Liver (tissue), 9 donors: ENCODE data around the gene ZNF133. TPM values are rescaled to one million over a fixed set of nuclear protein-coding genes. Genes with fewer than 3 reads are reported as not detected.

Source experiments
- DNase-seq: peaks from one replicate; pipeline ENCODE4 v3.0.0-alpha.2; 2017; ENCODE audit warnings: low spot score
- H3K27ac ChIP-seq, 2 donors: one replicate each; pipeline ENCODE4 v1.7.0; 2013; ENCODE audit warnings: inconsistent platforms in 2 of 2, low read length in 2 of 2, control low read depth in 1 of 2, low read depth in 1 of 2, mild to moderate bottlenecking in 1 of 2
- H3K27me3 ChIP-seq, 4 donors: one replicate each; pipeline versions ENCODE4 v1.6.1 to v1.7.0; 2013; ENCODE audit warnings: low read length in 3 of 4, inconsistent platforms in 1 of 4, mild to moderate bottlenecking in 1 of 4, moderate library complexity in 1 of 4; ENCODE audit not compliant: control insufficient read depth in 4 of 4, insufficient read depth in 4 of 4
- H3K36me3 ChIP-seq, 4 donors: one replicate each; pipeline versions ENCODE4 v1.6.1 to v1.7.0; 2013; ENCODE audit warnings: low read length in 3 of 4, mild to moderate bottlenecking in 3 of 4, low read depth in 1 of 4, moderate library complexity in 1 of 4; ENCODE audit not compliant: control insufficient read depth in 4 of 4, insufficient read depth in 3 of 4
- H3K4me1 ChIP-seq, 4 donors: one replicate each; pipeline versions ENCODE4 v1.6.1 to v1.7.0; 2013; ENCODE audit warnings: low read length in 3 of 4, mild to moderate bottlenecking in 3 of 4, moderate library complexity in 1 of 4; ENCODE audit not compliant: control insufficient read depth in 4 of 4, insufficient read depth in 4 of 4
- H3K4me3 ChIP-seq, 3 donors: one replicate each; pipeline versions ENCODE4 v1.6.1 to v1.7.0; 2013; ENCODE audit warnings: low read length in 3 of 3, control low read depth in 1 of 3, low read depth in 1 of 3, mild to moderate bottlenecking in 1 of 3
- H3K9ac ChIP-seq, 2 donors: one replicate each; pipeline ENCODE4 v1.7.0; 2013; ENCODE audit warnings: low read length in 2 of 2, mild to moderate bottlenecking in 2 of 2, moderate library complexity in 2 of 2, control low read depth in 1 of 2, low read depth in 1 of 2
- H3K9me3 ChIP-seq, 4 donors: one replicate each; pipeline versions ENCODE4 v1.6.1 to v1.7.0; 2013; ENCODE audit warnings: low read length in 3 of 4; ENCODE audit not compliant: control insufficient read depth in 4 of 4
- ATF3 ChIP-seq: IDR thresholded peaks from 2 replicates; pipeline ENCODE4 v1.6.1; 2016; ENCODE audit warnings: antibody characterized with exemption
- EGR1 ChIP-seq, 2 donors: IDR thresholded peaks; 2 replicates each; pipeline ENCODE4 v1.6.1; 2016 to 2018; ENCODE audit warnings: antibody characterized with exemption in 2 of 2, low read depth in 2 of 2
- FOXA1 ChIP-seq: IDR thresholded peaks from 2 replicates; pipeline ENCODE4 v1.6.1; 2016; ENCODE audit warnings: antibody characterized with exemption
- GABPA ChIP-seq, 2 donors: IDR thresholded peaks in 1 of 2; conservative IDR thresholded peaks in 1 of 2; 2 replicates each; pipeline ENCODE4 v1.6.1; 2016; ENCODE audit warnings: antibody characterized with exemption in 2 of 2, mild to moderate bottlenecking in 1 of 2, moderate library complexity in 1 of 2
- HNF4A ChIP-seq, 2 donors: conservative IDR thresholded peaks; 2 replicates each; pipeline ENCODE4 v1.6.1; 2016; ENCODE audit warnings: antibody characterized with exemption in 2 of 2, mild to moderate bottlenecking in 2 of 2
- MAX ChIP-seq: IDR thresholded peaks from 2 replicates; pipeline ENCODE4 v1.6.1; 2016; ENCODE audit warnings: antibody characterized with exemption
- NR2F2 ChIP-seq: IDR thresholded peaks from 2 replicates; pipeline ENCODE4 v1.6.1; 2016; ENCODE audit warnings: antibody characterized with exemption
- RAD21 ChIP-seq, 2 donors: IDR thresholded peaks; 2 replicates each; pipeline ENCODE4 v1.6.1; 2016; ENCODE audit warnings: antibody characterized with exemption in 2 of 2, mild to moderate bottlenecking in 2 of 2
- RXRA ChIP-seq, 2 donors: IDR thresholded peaks; 2 replicates each; pipeline ENCODE4 v1.6.1; 2017 to 2018; ENCODE audit warnings: antibody characterized with exemption in 2 of 2, mild to moderate bottlenecking in 1 of 2
- SP1 ChIP-seq: IDR thresholded peaks from 2 replicates; pipeline ENCODE4 v1.6.1; 2018; ENCODE audit warnings: antibody characterized with exemption, mild to moderate bottlenecking
- TAF1 ChIP-seq: conservative IDR thresholded peaks from 2 replicates; pipeline ENCODE4 v1.6.1; 2016; ENCODE audit warnings: antibody characterized with exemption, mild to moderate bottlenecking
- YY1 ChIP-seq: IDR thresholded peaks from 2 replicates; pipeline ENCODE4 v1.6.1; 2016; ENCODE audit warnings: antibody characterized with exemption, mild to moderate bottlenecking
- WGBS: extraction: QIAGEN DNeasy Blood & Tissue Kit; methylation state at CpG from one replicate; pipeline ENCODE4 v1.1.7; 2013; 5-methylcytosine and 5-hydroxymethylcytosine counted together
- polyA plus RNA-seq, 2 donors: library from polyadenylated mRNA; stranded (reverse) in 1 of 2; unstranded in 1 of 2; fragments of 200-250 nt in 1 of 2; fragments of >200 nt in 1 of 2; fragmentation: Nextera tagmentation in 1 of 2; extraction: Ambion mirVana in 1 of 2; gene quantifications; one replicate each; pipeline versions ENCODE4 v1.2.1 to v1.2.3, GENCODE V29; 2013 to 2015
- total RNA-seq, 2 donors: library from RNA; depleted of rRNA; stranded (reverse); fragments of >200 nt; gene quantifications; one replicate each; pipeline ENCODE4 v1.2.3, GENCODE V29; 2014
- TF ChIP-seq, protein P1 (sequence below): fragments of 150-350 bp; IDR thresholded peaks from 2 replicates; pipeline ENCODE4 v1.5.1; 2017; ENCODE audit warnings: improper control_type of control experiment, low read depth, low read length; ENCODE audit not compliant: missing input control
- TF ChIP-seq, protein P2 (sequence below): IDR thresholded peaks from 2 replicates; pipeline ENCODE4 v1.6.1; 2016; ENCODE audit warnings: antibody characterized with exemption
- TF ChIP-seq, protein P3 (sequence below): IDR thresholded peaks from 2 replicates; pipeline ENCODE4 v1.6.1; 2016; ENCODE audit warnings: antibody characterized with exemption, mild to moderate bottlenecking
- donor health status: healthy.
- donor health status: healthy.
- donor health status: healthy.
- donor health status: healthy.
- donor health status: healthy.

The ZNF133 gene
- total and polyA plus RNA-seq, 4 donors: 3.4 to 9.5 (median 6.0) TPM

GRCh38 chr20:18250217-18250616 is 38.1 kb upstream of the ZNF133 start:
- TF ChIP-seq FOXA1 (no peak), RAD21 (IDR thresholded peaks at IDR 0.05) (no peak), EGR1 (IDR thresholded peaks at IDR 0.05; ENCODE audit: low read depth in 2 of 2) (no peak), SP1 (no peak), ATF3 (no peak), MAX (no peak), GABPA (IDR thresholded peaks at IDR 0.05 in 1 of 2, conservative IDR thresholded peaks at IDR 0.05 in 1 of 2) (no peak), TAF1 (no peak), YY1 (no peak), HNF4A (conservative IDR thresholded peaks at IDR 0.05) (no peak), NR2F2 (no peak), RXRA (IDR thresholded peaks at IDR 0.05) (no peak)
- TF ChIP-seq, protein P1, sequence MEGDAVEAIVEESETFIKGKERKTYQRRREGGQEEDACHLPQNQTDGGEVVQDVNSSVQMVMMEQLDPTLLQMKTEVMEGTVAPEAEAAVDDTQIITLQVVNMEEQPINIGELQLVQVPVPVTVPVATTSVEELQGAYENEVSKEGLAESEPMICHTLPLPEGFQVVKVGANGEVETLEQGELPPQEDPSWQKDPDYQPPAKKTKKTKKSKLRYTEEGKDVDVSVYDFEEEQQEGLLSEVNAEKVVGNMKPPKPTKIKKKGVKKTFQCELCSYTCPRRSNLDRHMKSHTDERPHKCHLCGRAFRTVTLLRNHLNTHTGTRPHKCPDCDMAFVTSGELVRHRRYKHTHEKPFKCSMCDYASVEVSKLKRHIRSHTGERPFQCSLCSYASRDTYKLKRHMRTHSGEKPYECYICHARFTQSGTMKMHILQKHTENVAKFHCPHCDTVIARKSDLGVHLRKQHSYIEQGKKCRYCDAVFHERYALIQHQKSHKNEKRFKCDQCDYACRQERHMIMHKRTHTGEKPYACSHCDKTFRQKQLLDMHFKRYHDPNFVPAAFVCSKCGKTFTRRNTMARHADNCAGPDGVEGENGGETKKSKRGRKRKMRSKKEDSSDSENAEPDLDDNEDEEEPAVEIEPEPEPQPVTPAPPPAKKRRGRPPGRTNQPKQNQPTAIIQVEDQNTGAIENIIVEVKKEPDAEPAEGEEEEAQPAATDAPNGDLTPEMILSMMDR: no peak
- TF ChIP-seq, protein P2, sequence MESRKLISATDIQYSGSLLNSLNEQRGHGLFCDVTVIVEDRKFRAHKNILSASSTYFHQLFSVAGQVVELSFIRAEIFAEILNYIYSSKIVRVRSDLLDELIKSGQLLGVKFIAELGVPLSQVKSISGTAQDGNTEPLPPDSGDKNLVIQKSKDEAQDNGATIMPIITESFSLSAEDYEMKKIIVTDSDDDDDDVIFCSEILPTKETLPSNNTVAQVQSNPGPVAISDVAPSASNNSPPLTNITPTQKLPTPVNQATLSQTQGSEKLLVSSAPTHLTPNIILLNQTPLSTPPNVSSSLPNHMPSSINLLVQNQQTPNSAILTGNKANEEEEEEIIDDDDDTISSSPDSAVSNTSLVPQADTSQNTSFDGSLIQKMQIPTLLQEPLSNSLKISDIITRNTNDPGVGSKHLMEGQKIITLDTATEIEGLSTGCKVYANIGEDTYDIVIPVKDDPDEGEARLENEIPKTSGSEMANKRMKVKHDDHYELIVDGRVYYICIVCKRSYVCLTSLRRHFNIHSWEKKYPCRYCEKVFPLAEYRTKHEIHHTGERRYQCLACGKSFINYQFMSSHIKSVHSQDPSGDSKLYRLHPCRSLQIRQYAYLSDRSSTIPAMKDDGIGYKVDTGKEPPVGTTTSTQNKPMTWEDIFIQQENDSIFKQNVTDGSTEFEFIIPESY: no peak
- TF ChIP-seq, protein P3, sequence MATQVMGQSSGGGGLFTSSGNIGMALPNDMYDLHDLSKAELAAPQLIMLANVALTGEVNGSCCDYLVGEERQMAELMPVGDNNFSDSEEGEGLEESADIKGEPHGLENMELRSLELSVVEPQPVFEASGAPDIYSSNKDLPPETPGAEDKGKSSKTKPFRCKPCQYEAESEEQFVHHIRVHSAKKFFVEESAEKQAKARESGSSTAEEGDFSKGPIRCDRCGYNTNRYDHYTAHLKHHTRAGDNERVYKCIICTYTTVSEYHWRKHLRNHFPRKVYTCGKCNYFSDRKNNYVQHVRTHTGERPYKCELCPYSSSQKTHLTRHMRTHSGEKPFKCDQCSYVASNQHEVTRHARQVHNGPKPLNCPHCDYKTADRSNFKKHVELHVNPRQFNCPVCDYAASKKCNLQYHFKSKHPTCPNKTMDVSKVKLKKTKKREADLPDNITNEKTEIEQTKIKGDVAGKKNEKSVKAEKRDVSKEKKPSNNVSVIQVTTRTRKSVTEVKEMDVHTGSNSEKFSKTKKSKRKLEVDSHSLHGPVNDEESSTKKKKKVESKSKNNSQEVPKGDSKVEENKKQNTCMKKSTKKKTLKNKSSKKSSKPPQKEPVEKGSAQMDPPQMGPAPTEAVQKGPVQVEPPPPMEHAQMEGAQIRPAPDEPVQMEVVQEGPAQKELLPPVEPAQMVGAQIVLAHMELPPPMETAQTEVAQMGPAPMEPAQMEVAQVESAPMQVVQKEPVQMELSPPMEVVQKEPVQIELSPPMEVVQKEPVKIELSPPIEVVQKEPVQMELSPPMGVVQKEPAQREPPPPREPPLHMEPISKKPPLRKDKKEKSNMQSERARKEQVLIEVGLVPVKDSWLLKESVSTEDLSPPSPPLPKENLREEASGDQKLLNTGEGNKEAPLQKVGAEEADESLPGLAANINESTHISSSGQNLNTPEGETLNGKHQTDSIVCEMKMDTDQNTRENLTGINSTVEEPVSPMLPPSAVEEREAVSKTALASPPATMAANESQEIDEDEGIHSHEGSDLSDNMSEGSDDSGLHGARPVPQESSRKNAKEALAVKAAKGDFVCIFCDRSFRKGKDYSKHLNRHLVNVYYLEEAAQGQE: no peak
- H3K27ac ChIP-seq: no peak overlapping the region
- H3K27me3 ChIP-seq: no peaks in the 10 kb centered on the region
- no peaks in the 10 kb centered on the region for H3K36me3 ChIP-seq
- H3K9ac ChIP-seq: no peak overlapping the region
- 90% methylated on average over 3 of the region's 3 CpGs for WGBS
- no peak for DNase-seq
- H3K4me3 ChIP-seq: no peak overlapping the region
- no peaks in the 10 kb centered on the region for H3K9me3 ChIP-seq
- no peaks in the 10 kb centered on the region for H3K4me1 ChIP-seq
